Effector CD4-positive, alpha-beta T cell (primary cell): ENCODE measurements around the gene ECSIT.
"Not testable (repeated sequence)": the region's sequence is repeated elsewhere in the genome, so short reads cannot be mapped to it uniquely, and the experiment has no call there.

Experiments used
- DNase-seq: peaks from one replicate; pipeline ENCODE4 v3.0.0-alpha.2; 2020
- total RNA-seq: gene quantifications from one replicate; lab custom pipeline; 2026; lab: John Stamatoyannopoulos, UW

Gene ECSIT
- total RNA-seq: 27.4 reads per million, percentile 54 among the genes with 10 or more reads in this experiment

GRCh38 chr19:11528551-11529341 lies at the start of gene ECSIT:
TSS of gene ECSIT (minus strand) at chr19:11529134. CDS start at chr19:11519170, 9,964 bp downstream.
- DNase-seq: peak; percentile 85

GRCh38 chr19:11577451-11578257 lies 48.7 kb upstream of the ECSIT start, which contains the start of gene ACP5:
TSS of gene ACP5 (minus strand) at chr19:11577645. CDS start at chr19:11577317, 328 bp downstream.
- DNase-seq: no peak

GRCh38 chr19:11576227-11576626 lies 47.3 kb upstream of the ECSIT start:
- DNase-seq: no peak

GRCh38 chr19:11574689-11575088 lies 45.8 kb upstream of the ECSIT start:
- no peak for DNase-seq

GRCh38 chr19:11573763-11574162 lies 44.8 kb upstream of the ECSIT start:
- DNase-seq: not testable (repeated sequence)

GRCh38 chr19:11573354-11573753 lies 44.4 kb upstream of the ECSIT start:
- not testable (repeated sequence) for DNase-seq

- no peak for DNase-seq
These were observed 41.1 kb upstream of the ECSIT start for GRCh38 chr19:11570039-11570462.

GRCh38 chr19:11566164-11566563 lies 37.2 kb upstream of the ECSIT start:
- no peak for DNase-seq

- not testable (repeated sequence) for DNase-seq
These were observed 36.7 kb upstream of the ECSIT start for GRCh38 chr19:11565649-11565980.

- DNase-seq: not testable (repeated sequence)
These were observed 35.3 kb upstream of the ECSIT start for GRCh38 chr19:11564082-11564807.

- no peak for DNase-seq
These were observed 34.6 kb upstream of the ECSIT start for GRCh38 chr19:11563532-11563931.

- peak; percentile 46 for DNase-seq
These were observed 31.6 kb upstream of the ECSIT start for GRCh38 chr19:11560404-11561051.

- peak; percentile 97 for DNase-seq
These were observed 30.2 kb upstream of the ECSIT start, which contains the start of gene ELOF1 for GRCh38 chr19:11558881-11559828. TSS of gene ELOF1 (minus strand) at chr19:11559230. CDS start at chr19:11554347, 4,883 bp downstream.

- no peak for DNase-seq
These were observed 27.9 kb upstream of the ECSIT start for GRCh38 chr19:11556634-11557420.

GRCh38 chr19:11555246-11555645 lies 26.3 kb upstream of the ECSIT start:
- no peak for DNase-seq

GRCh38 chr19:11554160-11554559 lies 25.2 kb upstream of the ECSIT start:
- DNase-seq: no peak

GRCh38 chr19:11552666-11553372 lies 23.9 kb upstream of the ECSIT start:
- no peak for DNase-seq

GRCh38 chr19:11551603-11552235 lies 22.8 kb upstream of the ECSIT start:
- no peak for DNase-seq

- DNase-seq: no peak
These were observed 21.3 kb upstream of the ECSIT start for GRCh38 chr19:11550265-11550664.
